ENCODE measurements around the gene GAS1.
A peak's percentile ranks its signal among the peaks of the same experiment; 100 is the strongest.

Gene GAS1

DNA sequence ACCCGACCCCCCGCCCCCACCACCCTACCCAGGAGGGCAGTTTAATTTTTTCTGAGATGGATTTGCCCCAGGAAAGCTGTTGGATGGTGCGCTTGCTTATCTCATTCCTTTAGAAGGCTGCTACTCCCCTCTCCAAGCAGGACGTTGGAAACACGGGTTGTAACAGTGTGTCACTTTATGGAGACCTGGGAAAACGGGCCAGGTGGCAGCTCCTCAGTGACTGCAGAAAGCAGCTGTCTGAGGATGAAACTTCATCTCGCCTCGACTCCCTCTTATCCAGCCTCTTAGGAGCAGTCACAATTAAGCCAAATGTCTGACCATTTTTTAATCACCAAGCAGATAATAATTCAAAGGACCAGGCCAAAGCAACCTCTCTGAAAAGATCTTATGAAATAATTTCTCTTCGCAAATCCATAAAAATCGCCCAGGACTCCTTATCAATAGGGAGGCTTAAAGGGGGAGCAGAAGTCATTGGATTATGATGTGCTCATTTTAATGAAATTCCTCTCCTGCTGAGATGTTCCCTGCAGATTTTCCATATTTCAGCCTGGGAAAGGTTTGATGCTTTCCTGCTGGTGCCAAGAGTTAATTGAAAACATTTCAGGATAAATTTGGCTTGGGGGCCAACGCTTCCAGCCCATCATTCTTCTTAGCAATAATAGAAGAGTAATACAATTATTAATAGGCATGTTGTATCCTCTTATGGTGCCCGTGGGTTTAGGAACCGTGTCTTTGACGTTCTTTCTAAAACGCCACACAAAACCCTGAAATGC is 26.0 kb downstream of the GAS1 start:
- DNase-seq: peak; percentile 62

DNA sequence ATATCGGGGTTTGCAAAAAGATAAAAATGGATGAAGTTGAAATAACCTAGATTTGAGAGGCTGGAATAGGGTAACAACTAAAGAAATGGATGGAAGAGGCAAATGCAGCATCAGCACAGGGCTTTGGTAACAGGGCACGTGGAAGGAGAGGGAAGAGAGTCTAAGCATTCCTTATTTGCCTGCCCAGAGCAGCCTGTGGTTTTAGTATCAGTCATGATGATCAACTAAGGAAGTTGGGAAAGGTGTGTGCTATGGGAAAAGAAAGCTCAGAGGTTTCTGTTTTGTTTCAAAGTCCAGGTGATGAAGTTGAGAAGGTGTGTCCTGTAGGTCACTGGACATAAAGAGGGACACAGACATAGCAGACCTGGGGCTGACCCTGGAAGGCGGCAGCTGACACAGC is 28.8 kb downstream of the GAS1 start:
- DNase-seq: no peak

DNA sequence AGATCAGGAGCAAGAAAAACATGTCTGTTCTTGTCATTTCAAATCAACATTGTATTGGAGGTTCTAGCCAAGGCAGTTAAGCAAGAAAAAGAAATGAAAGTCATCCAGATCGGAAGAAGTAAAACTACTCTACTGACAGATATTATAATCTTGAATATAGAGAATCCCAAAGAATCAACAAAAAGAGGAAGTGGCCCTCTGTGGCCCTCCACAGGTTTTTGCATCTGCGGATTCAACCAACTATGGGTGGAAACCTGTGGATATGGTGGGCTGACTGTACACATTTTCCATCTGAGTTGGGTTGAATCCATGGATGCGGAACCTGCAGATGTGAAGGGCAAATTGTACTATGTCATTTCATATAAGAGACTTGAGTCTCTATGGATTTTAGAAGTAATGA is 35.1 kb downstream of the GAS1 start:
- DNase-seq: no peak

DNA sequence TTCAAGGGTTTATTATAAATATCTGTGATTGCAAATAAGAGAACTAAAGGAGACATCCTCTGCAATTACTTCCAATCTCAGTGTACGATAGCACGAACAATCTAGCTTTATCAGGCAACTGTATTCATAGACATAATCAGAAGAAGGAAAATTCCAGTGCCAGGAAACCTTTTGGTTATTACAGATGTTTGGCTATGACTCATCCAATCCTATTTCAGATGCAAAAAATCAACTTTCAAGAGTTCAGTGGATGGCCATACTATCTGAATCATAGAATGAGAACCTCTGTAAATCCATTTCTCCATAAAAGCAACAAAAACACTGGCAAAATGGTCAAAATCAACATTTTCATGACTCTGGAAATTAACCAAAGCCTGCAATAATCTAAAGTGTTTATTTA is 37.9 kb downstream of the GAS1 start:
- DNase-seq: peak; percentile 62

DNA sequence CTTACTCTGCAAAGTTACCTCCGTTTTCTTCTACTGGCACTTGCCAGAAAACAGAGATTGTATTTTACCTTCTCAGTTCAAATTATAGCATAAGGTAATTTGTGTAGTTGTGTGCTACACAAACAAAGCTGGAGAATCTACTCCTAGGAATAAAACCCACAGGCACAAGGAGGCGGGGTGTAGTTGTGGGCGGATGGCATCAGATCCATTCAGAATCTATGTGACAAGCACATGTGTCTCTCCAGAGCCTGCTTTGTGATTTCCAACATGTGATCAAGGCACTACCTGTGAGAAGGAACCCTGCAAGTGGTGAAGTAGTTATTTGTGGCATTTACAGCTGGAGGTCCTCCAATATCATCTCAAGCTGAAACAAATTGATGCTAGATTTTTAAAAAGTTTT is 39.0 kb downstream of the GAS1 start:
- no peak for DNase-seq

DNA sequence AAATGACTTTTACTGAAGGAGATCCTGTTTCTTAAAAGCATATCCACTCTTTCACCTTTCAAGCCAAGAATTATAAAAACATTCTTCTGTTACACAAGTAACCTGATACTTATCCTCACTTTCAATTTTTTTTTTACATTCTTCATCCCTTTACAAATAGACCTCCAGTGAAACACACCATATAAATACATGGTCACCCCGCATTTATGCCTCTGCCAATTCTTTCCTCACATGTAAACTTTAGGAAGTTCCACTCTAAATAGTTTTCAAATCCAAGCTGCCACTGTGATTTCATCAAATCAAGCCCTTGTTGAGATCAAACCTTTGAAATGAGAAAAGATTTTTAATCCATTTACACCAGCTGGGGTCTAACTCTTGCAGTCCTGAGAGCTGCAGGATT is 40.0 kb downstream of the GAS1 start:
- no peak for DNase-seq

DNA sequence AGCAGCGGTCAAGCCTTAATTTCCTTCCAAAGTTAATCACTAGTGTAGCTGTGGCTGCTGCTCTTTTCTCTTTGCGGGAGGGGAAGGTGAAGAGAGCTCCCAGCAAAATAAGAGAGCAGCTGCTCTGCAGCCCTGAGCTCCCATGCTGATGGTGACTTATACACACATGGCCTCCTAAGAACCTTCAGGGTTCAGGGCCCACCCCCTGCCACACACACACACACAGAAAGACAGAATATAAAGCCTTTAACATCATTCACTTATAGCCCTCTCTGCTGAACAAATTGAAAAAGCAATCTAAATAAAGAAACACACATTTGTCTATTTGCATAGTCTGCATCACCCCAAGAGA is 43.6 kb downstream of the GAS1 start:
- peak; percentile 20 for DNase-seq

DNA sequence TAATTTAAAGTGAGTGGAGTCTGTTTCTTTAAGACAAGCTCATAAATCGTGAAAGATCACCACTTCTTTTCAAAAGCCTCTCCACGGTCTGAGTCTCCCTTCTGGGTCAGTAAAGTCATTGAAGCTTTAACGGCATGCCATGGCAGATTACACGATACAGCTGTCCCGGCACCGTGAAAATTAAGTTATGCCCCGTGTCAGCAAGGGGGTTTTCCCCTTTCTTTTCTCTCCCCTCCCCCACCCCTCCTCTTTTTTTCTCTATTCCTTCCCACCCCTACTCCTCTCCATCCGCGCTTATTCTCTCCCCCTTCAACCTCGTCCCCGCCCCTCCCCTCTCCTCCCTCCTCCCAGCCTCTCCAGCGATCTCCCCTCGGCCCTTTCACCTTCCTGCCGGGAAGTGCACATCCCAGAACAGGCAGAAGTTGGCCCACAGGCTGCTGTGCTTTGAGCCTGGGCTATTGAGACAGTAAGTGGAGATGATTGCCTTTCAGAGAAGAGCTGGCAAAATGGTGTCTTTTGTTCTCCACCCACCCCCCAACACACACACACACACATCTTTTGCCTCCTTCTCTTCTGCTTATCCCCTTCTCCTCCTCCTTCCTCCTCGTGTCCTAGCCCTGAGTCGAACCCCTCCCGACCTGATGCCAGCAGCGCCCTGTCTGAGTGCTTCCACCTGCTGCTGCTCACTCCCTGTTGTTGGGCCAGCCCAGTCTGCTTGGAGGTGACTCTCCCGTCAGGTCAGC is 44.1 kb downstream of the GAS1 start:
- peak; percentile 15 for DNase-seq

DNA sequence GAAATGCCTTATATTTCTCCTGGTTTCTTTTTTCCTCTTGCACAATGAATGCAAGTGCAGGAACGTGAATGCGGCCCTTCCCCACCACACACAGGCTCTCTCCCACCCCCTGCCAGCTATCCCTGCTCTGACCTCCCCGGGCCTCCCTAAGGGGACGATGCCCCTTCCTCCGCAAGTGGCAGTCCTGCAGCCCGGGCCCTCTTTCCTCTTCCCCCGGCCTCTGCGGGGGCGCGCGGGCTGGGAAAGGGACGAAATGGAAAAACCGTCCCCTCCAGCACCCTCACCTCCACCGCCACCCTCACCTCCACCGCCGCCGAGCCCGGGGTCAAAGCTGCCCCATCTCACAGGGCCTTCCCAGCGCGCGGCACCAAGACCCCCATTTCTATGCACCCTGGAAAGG is 44.7 kb downstream of the GAS1 start:
- DNase-seq: no peak

DNA sequence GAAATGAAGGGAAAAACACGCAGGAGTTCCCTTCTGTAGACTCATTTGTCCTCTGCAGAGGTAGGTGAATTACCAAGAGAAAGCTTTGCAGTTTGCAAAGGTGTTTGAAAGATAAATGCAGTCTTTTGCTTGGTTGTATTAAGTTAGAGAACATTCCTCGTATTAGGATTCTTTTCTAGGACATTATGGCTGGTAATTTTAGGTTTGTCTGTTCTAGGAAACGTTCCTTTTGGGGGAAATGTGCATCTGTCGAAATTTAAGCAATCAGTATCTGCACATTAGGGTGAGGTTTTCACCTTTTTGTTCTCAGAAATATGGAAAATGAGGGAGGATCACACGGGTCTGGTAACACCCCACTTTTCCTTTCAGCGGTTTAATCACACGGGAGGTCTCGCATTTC is 45.1 kb downstream of the GAS1 start:
- no peak for DNase-seq

DNA sequence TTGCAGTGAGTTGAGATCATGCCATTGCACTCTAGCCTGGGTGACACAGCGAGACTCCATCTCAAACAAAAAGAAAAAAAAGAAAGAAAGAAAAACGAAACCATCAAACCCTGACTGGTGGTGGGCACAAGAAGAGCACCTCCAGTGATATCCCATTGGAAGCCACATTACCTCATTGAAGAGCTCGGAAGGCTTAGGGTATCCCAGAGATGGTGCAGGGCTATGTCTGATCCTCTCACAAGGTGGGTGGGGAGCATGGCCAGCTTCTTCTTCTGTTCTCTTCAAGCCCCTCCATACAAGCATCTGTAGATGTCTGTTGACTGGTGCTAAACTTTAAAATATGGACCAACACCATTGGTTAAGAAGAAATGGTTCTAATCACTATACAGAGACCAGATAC is 45.8 kb downstream of the GAS1 start:
- no peak for DNase-seq
